SU-DHL-6 (cell line): Measurements from ENCODE around the gene STRIP2.

Source experiments
- CTCF ChIP-seq: fragments of 200-600 bp; sonication (generic); IDR thresholded peaks from one replicate; pipeline ENCODE4 v1.5.1; 2017; ENCODE audit warnings: antibody characterized with exemption, mild to moderate bottlenecking, low read length, moderate library complexity; ENCODE audit not compliant: insufficient read depth, poor library complexity, severe bottlenecking
- EZH2phosphoT487 ChIP-seq: fragments of 200-600 bp; sonication (generic), shearing (Covaris generic); conservative IDR thresholded peaks from 2 replicates; pipeline ENCODE4 v1.6.1; 2018; ENCODE audit warnings: mild to moderate bottlenecking, antibody characterized with exemption, low read length, moderate library complexity, mixed read lengths

- no peak for TF ChIP-seq CTCF
- TF ChIP-seq EZH2phosphoT487, result no peak
Measured at GRCh38 chr7:129457101-129457500, 22.9 kb downstream of the STRIP2 start.
